DMS153 treated with DMSO at 0.1 percent for 48 hours (cell line): ENCODE data around the gene CRK.
"Not testable (repeated sequence)": the region's sequence is repeated elsewhere in the genome, so short reads cannot be mapped to it uniquely, and the experiment has no call there.

Experiments
- DNase-seq: peaks from one replicate; lab custom pipeline; 2025; ENCODE audit not compliant: unreplicated experiment; lab: John Stamatoyannopoulos, UW

CRK gene

GRCh38 chr17:1390432-1391367, 65.3 kb downstream of the CRK start:
- no peak for DNase-seq

- DNase-seq = not testable (repeated sequence)
Measured at GRCh38 chr17:1387490-1388227, 68.4 kb downstream of the CRK start.

GRCh38 chr17:1386675-1387190, 69.3 kb downstream of the CRK start:
- DNase-seq = not testable (repeated sequence)

GRCh38 chr17:1386265-1386664, 69.8 kb downstream of the CRK start:
- no peak for DNase-seq

GRCh38 chr17:1385861-1386260, 70.2 kb downstream of the CRK start:
- no peak for DNase-seq

GRCh38 chr17:1384905-1385435, 71.1 kb downstream of the CRK start:
- DNase-seq = no peak

- no peak for DNase-seq
Measured at GRCh38 chr17:1379930-1380313, 76.1 kb downstream of the CRK start.

GRCh38 chr17:1379208-1379929, 76.7 kb downstream of the CRK start:
- no peak for DNase-seq

- not testable (repeated sequence) for DNase-seq
Measured at GRCh38 chr17:1378476-1378860, 77.6 kb downstream of the CRK start.

GRCh38 chr17:1377334-1377733, 78.7 kb downstream of the CRK start:
- no peak for DNase-seq

- no peak for DNase-seq
Measured at GRCh38 chr17:1376061-1376460, 80.0 kb downstream of the CRK start.

GRCh38 chr17:1375615-1376014, 80.4 kb downstream of the CRK start:
- no peak for DNase-seq

GRCh38 chr17:1374431-1375177, 81.4 kb downstream of the CRK start:
- DNase-seq = no peak

- DNase-seq = no peak
Measured at GRCh38 chr17:1373707-1374237, 82.3 kb downstream of the CRK start.

GRCh38 chr17:1372618-1373017, 83.4 kb downstream of the CRK start:
- no peak for DNase-seq

GRCh38 chr17:1371893-1372590, 84.0 kb downstream of the CRK start:
- DNase-seq = no peak
